Brain microvascular endothelial cell (primary cell): Measurements from ENCODE around the gene PHACTR3.

Experiments used
- DNase-seq: peaks from one replicate; pipeline ENCODE4 v3.0.0-alpha.2; 2020
- H3K27ac ChIP-seq: fragments of 250-450 bp; sonication (Bioruptor Pico); 2 replicates; pipeline ENCODE4 v1.5.1; 2020; ENCODE audit warnings: mild to moderate bottlenecking, moderate library complexity
- H3K27me3 ChIP-seq: fragments of 250-450 bp; sonication (Bioruptor Pico); replicated peaks from 2 replicates; pipeline ENCODE4 v1.5.1; 2020; ENCODE audit warnings: mild to moderate bottlenecking
- H3K36me3 ChIP-seq: fragments of 250-450 bp; sonication (Bioruptor Pico); replicated peaks from 2 replicates; pipeline ENCODE4 v1.5.1; 2020; ENCODE audit warnings: mild to moderate bottlenecking
- H3K4me3 ChIP-seq: 2 replicates; pipeline ENCODE4 v1.5.1; 2011; ENCODE audit warnings: low read depth, mild to moderate bottlenecking, control low read depth, low read length, moderate library complexity
- in situ Hi-C: cut with HindIII; loops from 2 replicates; pipeline ENCODE4 v1.10.0; 2017; ENCODE audit warnings: low sequenced_read_pairs, low pct_ligation_motif_present
- TF ChIP-seq, protein P1 (sequence below): IDR thresholded peaks from 2 replicates; pipeline ENCODE4 v1.5.1; 2011; ENCODE audit warnings: low read depth, mild to moderate bottlenecking, moderate library complexity, low read length, control low read depth, inconsistent platforms; ENCODE audit errors: missing control alignments

Gene PHACTR3

GRCh38 chr20:59742351-59743095 lies 138.2 kb downstream of the PHACTR3 start:
- H3K4me3 ChIP-seq: no peak overlapping the region
- in situ Hi-C loops: no loop called here
- no peaks in the 10 kb centered on the region for H3K36me3 ChIP-seq
- H3K27me3 ChIP-seq: no peaks in the 10 kb centered on the region
- no peak for DNase-seq
- no peak overlapping the region for H3K27ac ChIP-seq
- TF ChIP-seq, protein P1, sequence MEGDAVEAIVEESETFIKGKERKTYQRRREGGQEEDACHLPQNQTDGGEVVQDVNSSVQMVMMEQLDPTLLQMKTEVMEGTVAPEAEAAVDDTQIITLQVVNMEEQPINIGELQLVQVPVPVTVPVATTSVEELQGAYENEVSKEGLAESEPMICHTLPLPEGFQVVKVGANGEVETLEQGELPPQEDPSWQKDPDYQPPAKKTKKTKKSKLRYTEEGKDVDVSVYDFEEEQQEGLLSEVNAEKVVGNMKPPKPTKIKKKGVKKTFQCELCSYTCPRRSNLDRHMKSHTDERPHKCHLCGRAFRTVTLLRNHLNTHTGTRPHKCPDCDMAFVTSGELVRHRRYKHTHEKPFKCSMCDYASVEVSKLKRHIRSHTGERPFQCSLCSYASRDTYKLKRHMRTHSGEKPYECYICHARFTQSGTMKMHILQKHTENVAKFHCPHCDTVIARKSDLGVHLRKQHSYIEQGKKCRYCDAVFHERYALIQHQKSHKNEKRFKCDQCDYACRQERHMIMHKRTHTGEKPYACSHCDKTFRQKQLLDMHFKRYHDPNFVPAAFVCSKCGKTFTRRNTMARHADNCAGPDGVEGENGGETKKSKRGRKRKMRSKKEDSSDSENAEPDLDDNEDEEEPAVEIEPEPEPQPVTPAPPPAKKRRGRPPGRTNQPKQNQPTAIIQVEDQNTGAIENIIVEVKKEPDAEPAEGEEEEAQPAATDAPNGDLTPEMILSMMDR: no peak

- in situ Hi-C loops: no loop called here
- Histone ChIP-seq H3K27me3 (no peaks in the 10 kb centered on the region), H3K4me3 (no peak overlapping the region), H3K36me3 (no peaks in the 10 kb centered on the region), H3K27ac (no peak overlapping the region)
- TF ChIP-seq, protein P1: no peak
- no peak for DNase-seq
Observed at GRCh38 chr20:59743308-59743707, 139.0 kb downstream of the PHACTR3 start.

GRCh38 chr20:59743767-59744485 lies 139.6 kb downstream of the PHACTR3 start:
- Histone ChIP-seq H3K27me3 (no peaks in the 10 kb centered on the region), H3K27ac (no peak overlapping the region), H3K36me3 (no peaks in the 10 kb centered on the region), H3K4me3 (no peak overlapping the region)
- in situ Hi-C loops: no loop called here
- TF ChIP-seq, protein P1: no peak
- DNase-seq: no peak

DNA sequence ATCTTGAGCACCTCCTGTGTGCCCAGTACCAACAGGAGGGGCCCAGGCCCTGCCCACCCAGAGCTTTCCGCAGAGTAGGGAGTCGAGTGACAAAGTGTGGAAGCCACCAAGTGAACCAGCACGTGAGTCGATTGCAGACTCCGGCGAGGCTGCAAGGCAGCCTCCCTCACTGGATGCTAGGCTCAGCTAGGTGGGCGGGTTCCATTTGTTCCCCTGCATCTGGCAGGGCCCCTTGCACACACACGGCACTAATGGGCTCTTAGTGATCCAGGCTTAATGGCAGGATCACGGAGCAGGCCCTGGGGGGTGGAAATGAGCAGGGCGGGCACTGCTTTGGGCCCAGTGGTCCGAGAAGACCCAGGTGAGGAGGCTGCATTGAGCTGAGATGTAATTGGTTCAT lies 140.4 kb downstream of the PHACTR3 start:
- TF ChIP-seq, protein P1: no peak
- no peak for DNase-seq
- Histone ChIP-seq H3K36me3 (no peaks in the 10 kb centered on the region), H3K27ac (no peak overlapping the region), H3K27me3 (no peaks in the 10 kb centered on the region), H3K4me3 (no peak overlapping the region)
- in situ Hi-C loops: no loop called here

DNA sequence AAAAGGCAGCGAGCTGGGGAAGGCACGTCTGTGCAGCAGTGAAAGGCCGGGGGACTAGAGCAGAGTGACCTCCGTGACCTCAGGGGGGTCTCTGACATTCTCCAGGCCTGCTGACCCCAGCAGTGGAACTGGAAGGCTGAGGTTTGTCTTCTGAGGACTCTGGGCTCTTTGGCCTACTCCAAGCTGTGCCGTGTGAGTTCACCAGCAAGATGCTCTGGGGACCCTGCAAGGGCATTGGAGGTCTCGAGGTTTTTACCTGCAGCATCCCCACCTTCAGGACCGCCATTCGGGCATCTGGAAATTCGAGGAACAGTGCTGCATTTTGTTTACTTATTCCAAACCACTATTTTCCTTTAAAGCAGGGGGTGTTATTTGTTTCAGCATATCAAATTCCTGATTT lies 140.9 kb downstream of the PHACTR3 start:
- TF ChIP-seq, protein P1: no peak
- in situ Hi-C loops: no loop called here
- H3K4me3 ChIP-seq: no peak overlapping the region
- no peaks in the 10 kb centered on the region for H3K27me3 ChIP-seq
- DNase-seq: no peak
- H3K36me3 ChIP-seq: no peaks in the 10 kb centered on the region
- no peak overlapping the region for H3K27ac ChIP-seq

- Histone ChIP-seq H3K27me3 (no peaks in the 10 kb centered on the region), H3K27ac (no peak overlapping the region), H3K36me3 (no peaks in the 10 kb centered on the region), H3K4me3 (no peak overlapping the region)
- no peak for DNase-seq
- in situ Hi-C loops: no loop called here
- TF ChIP-seq, protein P1: no peak
Observed at GRCh38 chr20:59745716-59746115, 141.4 kb downstream of the PHACTR3 start.
